ENCODE measurements around the gene PTPRJ. TPM values are rescaled to one million over a fixed set of nuclear protein-coding genes. Genes with fewer than 3 reads are reported as not detected.

Gene PTPRJ
- total and polyA plus RNA-seq, 2 of the 13 experiments (the other 11 are each of a cell fraction or from before 2014, with no cell fraction given) = 1.0 to 1.2 TPM

DNA sequence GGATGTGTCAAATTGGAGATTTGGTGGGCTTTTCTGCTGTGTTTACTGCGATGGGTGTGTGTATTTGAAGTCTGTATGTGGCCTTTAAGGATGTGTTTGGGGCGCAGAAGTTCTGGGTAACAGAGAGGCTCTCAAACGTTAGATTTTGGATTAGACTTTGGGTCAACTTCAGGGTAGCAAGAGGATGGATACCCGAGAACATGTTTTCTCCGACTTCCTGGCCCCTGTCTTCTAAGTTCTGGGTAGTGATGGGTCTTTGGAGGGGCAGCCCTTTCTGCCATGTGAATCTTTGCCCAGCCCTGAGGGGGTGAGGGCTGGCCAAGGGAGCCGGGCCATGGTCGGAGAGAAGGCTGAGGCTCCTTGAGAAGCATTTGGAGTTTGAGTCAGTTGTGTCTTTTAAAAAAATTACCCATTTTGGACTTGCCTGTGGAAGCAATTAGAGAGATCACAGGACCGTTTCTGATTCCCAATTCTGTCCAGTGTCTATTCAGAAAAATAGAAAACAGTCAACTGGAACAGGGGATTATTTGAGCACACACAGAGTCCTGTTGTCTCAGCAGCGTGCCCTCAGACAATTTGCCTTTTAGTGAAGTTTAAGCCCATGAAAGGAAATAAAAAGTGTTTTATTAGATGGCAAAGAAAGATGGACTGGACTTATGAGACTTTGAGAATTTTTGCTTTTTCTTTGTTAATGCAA, 114.4 kb downstream of the PTPRJ start:
- H3K9me3 ChIP-seq (ENCODE audit: low read length) = no peaks in the 10 kb centered on the region
- H3K4me3 ChIP-seq (replicated peaks in 1 of 3; ENCODE audit: insufficient read depth in 1 of 3, low read depth in 2 of 3, low read length in 3 of 3) = peak overlapping the region in 2 of 3 experiments; percentile 22 to 36; a peak in 4 of 6 replicates
- H3K79me2 ChIP-seq (ENCODE audit: insufficient read depth, low read length) = no peaks in the 10 kb centered on the region
- no peak for TF ChIP-seq KAT7 (CRISPR knock-in tag; IDR thresholded peaks at IDR 0.05; ENCODE audit: borderline replicate concordance)
- peak; percentile 69; the same call in 1 of the 2 replicates for TF ChIP-seq ZNF12 (CRISPR knock-in tag; IDR thresholded peaks at IDR 0.05)
- BruUV-seq (replicated peaks) = no TSS peak
- FAIRE-seq (no peak), ATAC-seq (peak; percentile 31), DNase-seq (ENCODE audit: low spot score) (no peak)
- peak overlapping the region; percentile 49 for H3K27ac ChIP-seq (ENCODE audit: extremely low read length, insufficient read depth, low read length)
- intact Hi-C loops (cut with micrococcal nuclease; ENCODE audit: unreplicated experiment) (no loop called here), in situ Hi-C loops (cut with HindIII; ENCODE audit: extremely low pct_ligation_motif_present, low pct_unique_long_range_greater_than_20kb) (no loop called here)
- H3K36me3 ChIP-seq (replicated peaks in 1 of 2; ENCODE audit: control insufficient read depth in 1 of 2, insufficient read depth in 2 of 2, low read length in 2 of 2) = no peaks in the 10 kb centered on the region
- H3K9ac ChIP-seq (ENCODE audit: insufficient read depth, low read depth, low read length) = peak overlapping the region; percentile 46
- 7% methylated on average over 9 of the region's 9 CpGs for WGBS (ENCODE audit: low lambda C conversion rate)
- H3K27me3 ChIP-seq (ENCODE audit: control insufficient read depth in 1 of 2, insufficient read depth in 2 of 2, low read length in 2 of 2) = no peaks in the 10 kb centered on the region
- peaks cover 70% of the 10 kb centered on the region for H3K4me1 ChIP-seq (ENCODE audit: insufficient read depth, low read length)
- peak overlapping the region; percentile 78 for H3K4me2 ChIP-seq (ENCODE audit: low read depth, low read length)
- ChIA-PET CTCF (ENCODE audit: low intra/inter-chr PET ratio, low total read pairs) (no interaction called here), POLR2A (interaction anchor here (0.9 kb wide), 1 partner anchor 96 kb away, joined by 3 read pairs; no protein-coding TSS in a partner anchor)
- H2AFZ ChIP-seq (ENCODE audit: low read length) = no peak overlapping the region
- no peaks in the 10 kb centered on the region for H4K20me1 ChIP-seq (ENCODE audit: insufficient read depth, low read length)

DNA sequence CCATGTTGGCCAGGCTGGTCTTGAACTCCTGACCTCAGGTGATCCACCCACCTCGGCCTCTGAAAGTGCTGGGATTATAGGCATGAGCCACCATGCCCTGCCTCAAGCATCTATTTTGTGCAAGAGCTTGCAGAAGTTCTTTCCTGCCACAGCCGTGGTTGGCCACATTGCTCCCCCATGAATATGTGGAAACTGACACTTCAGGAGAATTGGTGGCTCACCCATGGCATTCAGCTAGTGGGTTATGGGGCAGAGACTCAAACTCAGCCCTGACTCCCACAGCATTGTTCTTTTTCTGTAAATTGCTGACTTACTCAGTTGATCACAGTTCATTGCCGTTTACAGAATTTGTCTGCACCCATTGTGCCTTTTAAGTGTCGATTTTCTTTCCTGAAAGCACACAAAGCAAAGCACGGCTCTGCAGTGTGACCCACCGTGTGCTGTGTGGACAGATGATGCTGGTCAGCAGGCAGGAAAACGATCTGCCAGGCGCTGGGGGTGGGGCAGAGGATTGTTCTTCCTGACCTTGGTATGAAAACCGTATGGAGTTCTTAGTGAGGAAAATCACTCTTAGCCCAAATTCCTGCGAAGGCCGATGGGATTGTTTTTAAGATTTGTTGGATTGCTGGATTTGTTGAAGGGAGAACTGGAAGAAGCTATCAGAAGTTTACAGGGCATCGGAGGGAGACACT, 115.6 kb downstream of the PTPRJ start:
- Histone ChIP-seq H3K27me3 (ENCODE audit: control insufficient read depth in 1 of 2, insufficient read depth in 2 of 2, low read length in 2 of 2) (no peaks in the 10 kb centered on the region), H3K9me3 (ENCODE audit: low read length) (no peaks in the 10 kb centered on the region), H3K27ac (ENCODE audit: extremely low read length, insufficient read depth, low read length) (peak overlapping the region; percentile 24), H3K4me1 (ENCODE audit: insufficient read depth, low read length) (peaks cover 78% of the 10 kb centered on the region), H3K4me3 (replicated peaks in 1 of 3; ENCODE audit: insufficient read depth in 1 of 3, low read depth in 2 of 3, low read length in 3 of 3) (no peak overlapping the region), H3K9ac (ENCODE audit: insufficient read depth, low read depth, low read length) (no peak overlapping the region), H3K4me2 (ENCODE audit: low read depth, low read length) (peak overlapping the region; percentile 51; the same call in 1 of the 2 replicates), H3K36me3 (replicated peaks in 1 of 2; ENCODE audit: control insufficient read depth in 1 of 2, insufficient read depth in 2 of 2, low read length in 2 of 2) (no peaks in the 10 kb centered on the region), H2AFZ (ENCODE audit: low read length) (no peak overlapping the region), H3K79me2 (ENCODE audit: insufficient read depth, low read length) (no peaks in the 10 kb centered on the region), H4K20me1 (ENCODE audit: insufficient read depth, low read length) (no peaks in the 10 kb centered on the region)
- FAIRE-seq (no peak), ATAC-seq (peak; percentile 27; the same call in 2 of the 3 replicates), DNase-seq (ENCODE audit: low spot score) (no peak)
- POLR2A ChIA-PET = no interaction called here
- CTCF ChIA-PET (ENCODE audit: low intra/inter-chr PET ratio, low total read pairs) = no interaction called here
- in situ Hi-C loops (cut with HindIII; ENCODE audit: extremely low pct_ligation_motif_present, low pct_unique_long_range_greater_than_20kb) (no loop called here), intact Hi-C loops (cut with micrococcal nuclease; ENCODE audit: unreplicated experiment) (no loop called here)
- BruUV-seq (replicated peaks) = no TSS peak
- 22% methylated on average over 12 of the region's 12 CpGs for WGBS (ENCODE audit: low lambda C conversion rate)
- TF ChIP-seq, protein P1, sequence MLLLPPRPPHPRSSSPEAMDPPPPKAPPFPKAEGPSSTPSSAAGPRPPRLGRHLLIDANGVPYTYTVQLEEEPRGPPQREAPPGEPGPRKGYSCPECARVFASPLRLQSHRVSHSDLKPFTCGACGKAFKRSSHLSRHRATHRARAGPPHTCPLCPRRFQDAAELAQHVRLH (CRISPR knock-in tag; IDR thresholded peaks at IDR 0.05; ENCODE audit: borderline replicate concordance, low read depth) = no peak
- TF ChIP-seq SOX5 (CRISPR knock-in tag; IDR thresholded peaks at IDR 0.05; ENCODE audit: borderline replicate concordance) (peak; percentile 80; the same call in 1 of the 2 replicates), FOXA1 (IDR thresholded peaks at IDR 0.05) (no peak), FOXA1 (CRISPR knock-in tag; IDR thresholded peaks at IDR 0.05) (no peak), EHMT2 (IDR thresholded peaks at IDR 0.05; ENCODE audit: borderline replicate concordance, low read depth, low read length) (no peak), RAD21 (CRISPR knock-in tag; IDR thresholded peaks at IDR 0.05) (no peak), ZNF34 (CRISPR knock-in tag; IDR thresholded peaks at IDR 0.05; ENCODE audit: borderline replicate concordance) (no peak), ZNF501 (CRISPR knock-in tag; IDR thresholded peaks at IDR 0.05) (peak; percentile 65)
- TF ChIP-seq, protein P2, sequence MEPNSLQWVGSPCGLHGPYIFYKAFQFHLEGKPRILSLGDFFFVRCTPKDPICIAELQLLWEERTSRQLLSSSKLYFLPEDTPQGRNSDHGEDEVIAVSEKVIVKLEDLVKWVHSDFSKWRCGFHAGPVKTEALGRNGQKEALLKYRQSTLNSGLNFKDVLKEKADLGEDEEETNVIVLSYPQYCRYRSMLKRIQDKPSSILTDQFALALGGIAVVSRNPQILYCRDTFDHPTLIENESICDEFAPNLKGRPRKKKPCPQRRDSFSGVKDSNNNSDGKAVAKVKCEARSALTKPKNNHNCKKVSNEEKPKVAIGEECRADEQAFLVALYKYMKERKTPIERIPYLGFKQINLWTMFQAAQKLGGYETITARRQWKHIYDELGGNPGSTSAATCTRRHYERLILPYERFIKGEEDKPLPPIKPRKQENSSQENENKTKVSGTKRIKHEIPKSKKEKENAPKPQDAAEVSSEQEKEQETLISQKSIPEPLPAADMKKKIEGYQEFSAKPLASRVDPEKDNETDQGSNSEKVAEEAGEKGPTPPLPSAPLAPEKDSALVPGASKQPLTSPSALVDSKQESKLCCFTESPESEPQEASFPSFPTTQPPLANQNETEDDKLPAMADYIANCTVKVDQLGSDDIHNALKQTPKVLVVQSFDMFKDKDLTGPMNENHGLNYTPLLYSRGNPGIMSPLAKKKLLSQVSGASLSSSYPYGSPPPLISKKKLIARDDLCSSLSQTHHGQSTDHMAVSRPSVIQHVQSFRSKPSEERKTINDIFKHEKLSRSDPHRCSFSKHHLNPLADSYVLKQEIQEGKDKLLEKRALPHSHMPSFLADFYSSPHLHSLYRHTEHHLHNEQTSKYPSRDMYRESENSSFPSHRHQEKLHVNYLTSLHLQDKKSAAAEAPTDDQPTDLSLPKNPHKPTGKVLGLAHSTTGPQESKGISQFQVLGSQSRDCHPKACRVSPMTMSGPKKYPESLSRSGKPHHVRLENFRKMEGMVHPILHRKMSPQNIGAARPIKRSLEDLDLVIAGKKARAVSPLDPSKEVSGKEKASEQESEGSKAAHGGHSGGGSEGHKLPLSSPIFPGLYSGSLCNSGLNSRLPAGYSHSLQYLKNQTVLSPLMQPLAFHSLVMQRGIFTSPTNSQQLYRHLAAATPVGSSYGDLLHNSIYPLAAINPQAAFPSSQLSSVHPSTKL (CRISPR knock-in tag; IDR thresholded peaks at IDR 0.05) = peak; percentile 61; the same call in 1 of the 2 replicates
- TF ChIP-seq, protein P3, sequence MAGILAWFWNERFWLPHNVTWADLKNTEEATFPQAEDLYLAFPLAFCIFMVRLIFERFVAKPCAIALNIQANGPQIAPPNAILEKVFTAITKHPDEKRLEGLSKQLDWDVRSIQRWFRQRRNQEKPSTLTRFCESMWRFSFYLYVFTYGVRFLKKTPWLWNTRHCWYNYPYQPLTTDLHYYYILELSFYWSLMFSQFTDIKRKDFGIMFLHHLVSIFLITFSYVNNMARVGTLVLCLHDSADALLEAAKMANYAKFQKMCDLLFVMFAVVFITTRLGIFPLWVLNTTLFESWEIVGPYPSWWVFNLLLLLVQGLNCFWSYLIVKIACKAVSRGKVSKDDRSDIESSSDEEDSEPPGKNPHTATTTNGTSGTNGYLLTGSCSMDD (CRISPR knock-in tag; IDR thresholded peaks at IDR 0.05) = 0 out of 2 replicates have a peak, but pooled peaks have one; percentile 22
